H1 (cell line): Measurements from ENCODE around the gene EXD2. TPM values are rescaled to one million over a fixed set of nuclear protein-coding genes. Genes with fewer than 3 reads are reported as not detected.
A peak's percentile ranks its signal among the peaks of the same experiment; 100 is the strongest.

Experiments used
- CTCF ChIA-PET: fragments of 300-600 bp; sonication (Branson Sonifier 250); formaldehyde crosslinking; loops from one replicate; lab custom pipeline; 2021; ENCODE audit not compliant: partially characterized antibody; lab: Charles Lee
- POLR2A ChIA-PET: fragments of 300-600 bp; sonication (Branson Sonifier 250); formaldehyde crosslinking; loops from one replicate; lab custom pipeline; 2021; ENCODE audit warnings: inconsistent platforms; ENCODE audit not compliant: partially characterized antibody; lab: Charles Lee
- DNase-seq, 2 experiments: peaks; one replicate each; pipeline versions ENCODE4 v3.0.0 to v3.0.0-alpha.2; 2010 to 2022; ENCODE audit warnings: low spot score in 2 of 2, low read depth in 1 of 2, mixed read lengths in 1 of 2
- FAIRE-seq: peaks from 2 replicates; lab custom pipeline; 2011; peaks lifted over from hg19 to GRCh38; lab: Jason Lieb, UNC
- H2AFZ ChIP-seq: 2 replicates; pipeline ENCODE4 v1.8.1; 2012; ENCODE audit warnings: low read length, inconsistent platforms
- H2AK5ac ChIP-seq: 2 replicates; pipeline ENCODE4 v1.6.1; 2013; ENCODE audit warnings: low read depth, low read length
- H2BK120ac ChIP-seq: replicated peaks from 2 replicates; pipeline ENCODE3; 2013; ENCODE audit warnings: low read depth, low read length, inconsistent platforms
- H2BK12ac ChIP-seq: 2 replicates; pipeline ENCODE4 v1.6.1; 2013; ENCODE audit warnings: low read depth, low read length
- H2BK15ac ChIP-seq: 2 replicates; pipeline ENCODE4 v1.6.1; 2013; ENCODE audit warnings: low read length
- H2BK20ac ChIP-seq: 2 replicates; pipeline ENCODE4 v1.6.1; 2013; ENCODE audit warnings: low read length
- H2BK5ac ChIP-seq: 2 replicates; pipeline ENCODE4 v1.6.1; 2013; ENCODE audit warnings: low read depth, low read length
- H3K14ac ChIP-seq: 2 replicates; pipeline ENCODE4 v1.6.1; 2013; ENCODE audit warnings: inconsistent platforms; ENCODE audit not compliant: insufficient read length
- H3K18ac ChIP-seq: 2 replicates; pipeline ENCODE4 v1.6.1; 2013; ENCODE audit warnings: low read length; ENCODE audit errors: extremely low read depth
- H3K23ac ChIP-seq: 2 replicates; pipeline ENCODE4 v1.6.1; 2013; ENCODE audit warnings: inconsistent platforms; ENCODE audit not compliant: insufficient read length
- H3K23me2 ChIP-seq: 2 replicates; pipeline ENCODE4 v1.6.1; 2013; ENCODE audit warnings: low read depth, low read length
- H3K27ac ChIP-seq: 2 replicates; pipeline ENCODE4 v1.6.1; 2011; ENCODE audit warnings: low read depth, low read length, inconsistent platforms
- H3K27me3 ChIP-seq, 4 experiments: replicated peaks in 1 of 4; 1 replicate in 1 of 4; 2 replicates in 3 of 4; pipeline versions ENCODE4 v1.6.1 to v1.8.1; 2011 to 2013; ENCODE audit warnings: low read length in 3 of 4, mild to moderate bottlenecking in 3 of 4, inconsistent platforms in 2 of 4, mixed read lengths in 2 of 4, moderate library complexity in 1 of 4; ENCODE audit not compliant: control insufficient read depth in 3 of 4, insufficient read depth in 3 of 4; ENCODE audit errors: extremely low read depth in 1 of 4
- H3K36me3 ChIP-seq, 4 experiments: 2 replicates each; pipeline versions ENCODE4 v1.6.1 to v1.8.1; 2011 to 2013; ENCODE audit warnings: mild to moderate bottlenecking in 4 of 4, low read length in 3 of 4, moderate library complexity in 2 of 4, control low read depth in 1 of 4, inconsistent platforms in 1 of 4; ENCODE audit not compliant: insufficient read depth in 4 of 4, control insufficient read depth in 2 of 4
- H3K4ac ChIP-seq: replicated peaks from 2 replicates; pipeline ENCODE3; 2013; ENCODE audit warnings: low read length, low read depth, mixed read lengths, inconsistent platforms; ENCODE audit not compliant: insufficient read length
- H3K4me1 ChIP-seq, 4 experiments: replicated peaks in 1 of 4; 1 replicate in 1 of 4; 2 replicates in 3 of 4; pipeline versions ENCODE4 v1.6.1 to v1.8.1; 2011 to 2013; ENCODE audit warnings: low read length in 3 of 4, inconsistent platforms in 2 of 4, mixed read lengths in 1 of 4; ENCODE audit not compliant: insufficient read depth in 4 of 4, control insufficient read depth in 3 of 4
- H3K4me2 ChIP-seq, 2 experiments: 2 replicates each; pipeline versions ENCODE4 v1.6.1 to v1.8.1; 2011 to 2013; ENCODE audit warnings: low read depth in 2 of 2, low read length in 2 of 2, control low read depth in 1 of 2, inconsistent platforms in 1 of 2, mild to moderate bottlenecking in 1 of 2; ENCODE audit not compliant: insufficient read depth in 1 of 2
- H3K4me3 ChIP-seq, 4 experiments: fragments of 200-600, 300-600 bp in 1 of 4; sonication (generic), shearing (Covaris generic), sonication (Bioruptor Twin) in 1 of 4; 2 replicates each; pipeline versions ENCODE4 v1.5.1 to v1.8.1; 2011 to 2016; ENCODE audit warnings: low read length in 4 of 4, low read depth in 3 of 4, control low read depth in 2 of 4, inconsistent platforms in 2 of 4, mild to moderate bottlenecking in 2 of 4, mixed read lengths in 1 of 4, moderate library complexity in 1 of 4; ENCODE audit not compliant: insufficient read depth in 2 of 4; ENCODE audit errors: extremely low read depth in 1 of 4
- H3K56ac ChIP-seq: replicated peaks from 2 replicates; pipeline ENCODE3; 2013; ENCODE audit warnings: low read depth, mild to moderate bottlenecking, mixed read lengths, low read length, inconsistent platforms; ENCODE audit not compliant: insufficient read length
- H3K79me1 ChIP-seq: 2 replicates; pipeline ENCODE4 v1.6.1; 2013; ENCODE audit warnings: low read depth, low read length, control low read depth
- H3K79me2 ChIP-seq, 2 experiments: 2 replicates each; pipeline versions ENCODE4 v1.6.1 to v1.8.1; 2012 to 2013; ENCODE audit warnings: low read length in 2 of 2, mild to moderate bottlenecking in 2 of 2, inconsistent platforms in 1 of 2; ENCODE audit not compliant: insufficient read depth in 2 of 2, control insufficient read depth in 1 of 2
- H3K9ac ChIP-seq, 4 experiments: replicated peaks in 1 of 4; 1 replicate in 1 of 4; 2 replicates in 3 of 4; pipeline versions ENCODE4 v1.6.1 to v1.8.1; 2011 to 2013; ENCODE audit warnings: low read depth in 3 of 4, low read length in 3 of 4, control low read depth in 2 of 4, mild to moderate bottlenecking in 2 of 4, moderate library complexity in 2 of 4, inconsistent platforms in 1 of 4; ENCODE audit errors: extremely low read depth in 1 of 4
- H3K9me3 ChIP-seq, 2 experiments: 2 replicates each; pipeline versions ENCODE4 v1.6.1 to v1.8.1; 2012 to 2013; ENCODE audit warnings: mild to moderate bottlenecking in 2 of 2, moderate library complexity in 2 of 2, control low read depth in 1 of 2, inconsistent platforms in 1 of 2, low read depth in 1 of 2, low read length in 1 of 2, mixed read lengths in 1 of 2; ENCODE audit not compliant: insufficient read depth in 2 of 2
- H4K20me1 ChIP-seq, 2 experiments: replicated peaks in 1 of 2; 2 replicates each; pipeline versions ENCODE3 to v1.8.1; 2011 to 2013; ENCODE audit warnings: inconsistent platforms in 2 of 2, low read length in 2 of 2, mild to moderate bottlenecking in 1 of 2; ENCODE audit not compliant: insufficient read depth in 2 of 2, control insufficient read depth in 1 of 2
- H4K5ac ChIP-seq: 2 replicates; pipeline ENCODE4 v1.6.1; 2013; ENCODE audit warnings: low read length, low read depth, mixed read lengths, inconsistent platforms; ENCODE audit not compliant: insufficient read length
- H4K8ac ChIP-seq: 2 replicates; pipeline ENCODE4 v1.8.0; 2013; ENCODE audit warnings: mild to moderate bottlenecking, moderate library complexity, low read length, inconsistent platforms; ENCODE audit not compliant: insufficient read depth; ENCODE audit errors: extremely low read depth
- H4K91ac ChIP-seq: replicated peaks from 2 replicates; pipeline ENCODE3; 2013; ENCODE audit warnings: low read length, mixed read lengths, inconsistent platforms; ENCODE audit not compliant: insufficient read length
- CBX8 ChIP-seq: fragments of 300-800, 300-1000 bp; sonication (generic); IDR thresholded peaks from 2 replicates; pipeline ENCODE4 v1.7.1; 2016; ENCODE audit warnings: low read depth, low read length, borderline replicate concordance
- CTBP2 ChIP-seq: IDR thresholded peaks from 2 replicates; pipeline ENCODE4 v1.7.0; 2011; ENCODE audit warnings: borderline replicate concordance, mild to moderate bottlenecking, moderate library complexity, mixed read lengths, low read length; ENCODE audit not compliant: insufficient read depth, insufficient read length
- FOSL1 ChIP-seq: IDR thresholded peaks from 2 replicates; pipeline ENCODE4 v1.6.1; 2011; ENCODE audit warnings: mild to moderate bottlenecking, low read depth, low read length, moderate library complexity; ENCODE audit not compliant: insufficient read depth
- GABPA ChIP-seq: IDR thresholded peaks from 2 replicates; pipeline ENCODE4 v1.6.1; 2011; ENCODE audit warnings: mild to moderate bottlenecking, low read length, moderate library complexity, borderline replicate concordance; ENCODE audit not compliant: insufficient read depth
- GTF2F1 ChIP-seq: IDR thresholded peaks from 2 replicates; pipeline ENCODE4 v1.6.1; 2012; ENCODE audit warnings: low read depth, low read length, improper control_type of control experiment, borderline replicate concordance
- HDAC2 ChIP-seq, 2 experiments: fragments of 300-600 bp in 1 of 2; sonication (generic) in 1 of 2; IDR thresholded peaks; 2 replicates each; pipeline ENCODE4 v1.6.1; 2011 to 2012; ENCODE audit warnings: low read depth in 2 of 2, low read length in 2 of 2, mild to moderate bottlenecking in 2 of 2, moderate library complexity in 2 of 2, borderline replicate concordance in 1 of 2, inconsistent platforms in 1 of 2
- NANOG ChIP-seq: IDR thresholded peaks from 2 replicates; pipeline ENCODE4 v1.6.1; 2011; ENCODE audit warnings: low read length, low read depth, mild to moderate bottlenecking, inconsistent platforms; ENCODE audit not compliant: insufficient read depth, poor library complexity, severe bottlenecking
- NRF1 ChIP-seq: IDR thresholded peaks from 2 replicates; pipeline ENCODE4 v1.6.1; 2011; ENCODE audit warnings: mild to moderate bottlenecking, low read depth, low read length, improper control_type of control experiment
- PHF8 ChIP-seq: fragments of 200-600 bp; sonication (generic); conservative IDR thresholded peaks from 2 replicates; pipeline ENCODE4 v1.7.1; 2012; ENCODE audit warnings: low read depth, mild to moderate bottlenecking, inconsistent platforms, low read length, moderate library complexity
- RFX5 ChIP-seq: IDR thresholded peaks from 2 replicates; pipeline ENCODE4 v1.6.1; 2011; ENCODE audit warnings: low read depth, low read length, improper control_type of control experiment, borderline replicate concordance
- SIN3A ChIP-seq, 2 experiments: IDR thresholded peaks in 1 of 2; conservative IDR thresholded peaks in 1 of 2; 2 replicates each; pipeline ENCODE4 v1.6.1; 2011 to 2012; ENCODE audit warnings: low read length in 2 of 2, improper control_type of control experiment in 1 of 2, low read depth in 1 of 2, mild to moderate bottlenecking in 1 of 2
- TAF1 ChIP-seq: IDR thresholded peaks from 2 replicates; pipeline ENCODE4 v1.6.1; 2011; ENCODE audit warnings: mild to moderate bottlenecking, low read depth, low read length
- TEAD4 ChIP-seq: IDR thresholded peaks from 2 replicates; pipeline ENCODE4 v1.6.1; 2012; ENCODE audit warnings: low read depth, low read length, inconsistent platforms, mixed read lengths
- WGBS, 2 experiments: shearing (Covaris generic) in 1 of 2; methylation state at CpG; one replicate each; pipeline versions ENCODE4 v1.1.6 to v1.1.7; 2013 to 2015; ENCODE audit warnings: low lambda C conversion rate in 2 of 2, mixed read lengths in 2 of 2, inconsistent platforms in 1 of 2, low coverage in 1 of 2, missing lambda C conversion rate in 1 of 2; ENCODE audit not compliant: insufficient replicate concordance in 2 of 2, insufficient coverage in 1 of 2, insufficient read length in 1 of 2; ENCODE audit errors: extremely low coverage in 1 of 2, missing lambda C conversion rate in 1 of 2; 5-methylcytosine and 5-hydroxymethylcytosine counted together
- polyA plus RNA-seq, 7 experiments: library from polyadenylated mRNA; depleted of rRNA in 3 of 7; stranded (reverse) in 5 of 7; unstranded in 2 of 7; fragments of >200 nt in 5 of 7; fragments of 200-250 nt in 2 of 7; gene quantifications; 1 replicate in 5 of 7; 2 replicates in 1 of 7; 4 replicates in 1 of 7; pipeline versions ENCODE4 v1.2.1 to v1.2.3, GENCODE V29; 2011 to 2013; ENCODE audit warnings: missing spikeins in 2 of 7, mixed read lengths in 2 of 7
- total RNA-seq: library from RNA; stranded (reverse); fragmentation: NEBNext Ultra II Directional; extraction: Animal tissue kit (Norgen Biotek cat#: 25700); gene quantifications from 2 replicates; pipeline ENCODE4 v1.2.1, GENCODE V29; 2021

EXD2 gene
- total and polyA plus RNA-seq, 2 of the 8 experiments (the other 6 are each of a cell fraction or from before 2014, with no cell fraction given): 11.9 to 25.9 TPM

GRCh38 chr14:69238883-69239282 is 47.6 kb downstream of the EXD2 start:
- H2AK5ac ChIP-seq: no peak overlapping the region
- FAIRE-seq (no peak), DNase-seq (peak in 1 of 2 experiments; percentile 38)
- H2BK12ac ChIP-seq: no peak overlapping the region
- H4K8ac ChIP-seq: no peak overlapping the region
- no peak overlapping the region for H2BK5ac ChIP-seq
- H4K20me1 ChIP-seq: peaks cover 0 to 1% of the 10 kb centered on the region in 2 experiments
- H3K4me2 ChIP-seq: no peak overlapping the region; a peak in 1 of 4 replicates
- H3K56ac ChIP-seq: no peak overlapping the region
- WGBS, 2 experiments: 81% methylated on average over 4 of the region's 4 CpGs; no CpG with 5 or more reads in 1 of the 2 experiments
- no peak overlapping the region for H3K4me3 ChIP-seq
- no peaks in the 10 kb centered on the region for H3K79me1 ChIP-seq
- no peaks in the 10 kb centered on the region for H3K4me1 ChIP-seq
- H3K36me3 ChIP-seq: peaks cover 4 to 45% (median 18%) of the 10 kb centered on the region in 4 experiments; a peak in 6 of 8 replicates
- no peak overlapping the region for H3K18ac ChIP-seq
- H2BK15ac ChIP-seq: no peak overlapping the region
- no peak overlapping the region for H3K14ac ChIP-seq
- no peaks in the 10 kb centered on the region for H3K27me3 ChIP-seq
- no peak overlapping the region for H3K9ac ChIP-seq
- no peaks in the 10 kb centered on the region for H3K23me2 ChIP-seq
- H3K27ac ChIP-seq: no peak overlapping the region
- CTCF ChIA-PET: interaction anchor here (1.2 to 6.2 kb wide), 5 partner anchors 22 to 126 kb away, joined by 3 to 130 read pairs (median 10); no protein-coding TSS in a partner anchor
- no peaks in the 10 kb centered on the region for H3K79me2 ChIP-seq
- H3K4ac ChIP-seq: no peak overlapping the region
- POLR2A ChIA-PET: no interaction called here
- no peak overlapping the region for H2BK20ac ChIP-seq
- no peaks in the 10 kb centered on the region for H3K9me3 ChIP-seq
- H2AFZ ChIP-seq: no peak overlapping the region
- H3K23ac ChIP-seq: no peak overlapping the region
- no peak overlapping the region for H4K91ac ChIP-seq
- no peak overlapping the region for H4K5ac ChIP-seq
- H2BK120ac ChIP-seq: no peak overlapping the region
- TF ChIP-seq GTF2F1: no peak
- TF ChIP-seq PHF8: no peak
- no peak for TF ChIP-seq GABPA
- TF ChIP-seq NRF1: no peak
- no peak for TF ChIP-seq CTBP2
- TF ChIP-seq NANOG: no peak
- no peak for TF ChIP-seq SIN3A (conservative IDR thresholded peaks at IDR 0.05 in 1 of 2, IDR thresholded peaks at IDR 0.05 in 1 of 2; ENCODE audit: low read depth in 1 of 2, low read length in 2 of 2)
- no peak for TF ChIP-seq TAF1
- no peak for TF ChIP-seq RFX5
- no peak for TF ChIP-seq CBX8
- no peak for TF ChIP-seq HDAC2 (IDR thresholded peaks at IDR 0.05; ENCODE audit: borderline replicate concordance in 1 of 2, low read depth in 2 of 2, low read length in 2 of 2)
- no peak for TF ChIP-seq FOSL1
- no peak for TF ChIP-seq TEAD4
